Mucosa of stomach (tissue), 1 donor: ENCODE measurements around the gene SMG6.

Experiments
- H3K27me3 ChIP-seq: one replicate; pipeline ENCODE4 v1.7.0; 2013; ENCODE audit warnings: mild to moderate bottlenecking, low read length; ENCODE audit not compliant: control insufficient read depth, insufficient read depth
- H3K36me3 ChIP-seq: one replicate; pipeline ENCODE4 v1.7.0; 2013; ENCODE audit warnings: low read length; ENCODE audit not compliant: control insufficient read depth, insufficient read depth
- H3K4me1 ChIP-seq: one replicate; pipeline ENCODE4 v1.7.0; 2013; ENCODE audit warnings: mild to moderate bottlenecking, low read length; ENCODE audit not compliant: control insufficient read depth, insufficient read depth
- H3K4me3 ChIP-seq: one replicate; pipeline ENCODE4 v1.7.0; 2013; ENCODE audit warnings: low read length
- H3K9ac ChIP-seq: one replicate; pipeline ENCODE4 v1.7.0; 2013; ENCODE audit warnings: mild to moderate bottlenecking, low read length, moderate library complexity
- H3K9me3 ChIP-seq: one replicate; pipeline ENCODE4 v1.7.0; 2013; ENCODE audit warnings: mild to moderate bottlenecking, low read length, moderate library complexity; ENCODE audit not compliant: control insufficient read depth
- donor health status: Pancreatic carcinoma.

The SMG6 gene

GRCh38 chr17:2299136-2299535 is 4.4 kb downstream of the SMG6 start:
- H3K9me3 ChIP-seq, result no peaks in the 10 kb centered on the region
- no peak overlapping the region for H3K4me3 ChIP-seq
- no peaks in the 10 kb centered on the region for H3K27me3 ChIP-seq
- peaks cover 5% of the 10 kb centered on the region for H3K4me1 ChIP-seq
- H3K36me3 ChIP-seq, result peaks cover 7% of the 10 kb centered on the region
- H3K9ac ChIP-seq, result no peak overlapping the region

GRCh38 chr17:2297023-2297422 is 6.6 kb downstream of the SMG6 start:
- H3K36me3 ChIP-seq, result peaks cover 13% of the 10 kb centered on the region
- H3K9ac ChIP-seq, result no peak overlapping the region

DNA sequence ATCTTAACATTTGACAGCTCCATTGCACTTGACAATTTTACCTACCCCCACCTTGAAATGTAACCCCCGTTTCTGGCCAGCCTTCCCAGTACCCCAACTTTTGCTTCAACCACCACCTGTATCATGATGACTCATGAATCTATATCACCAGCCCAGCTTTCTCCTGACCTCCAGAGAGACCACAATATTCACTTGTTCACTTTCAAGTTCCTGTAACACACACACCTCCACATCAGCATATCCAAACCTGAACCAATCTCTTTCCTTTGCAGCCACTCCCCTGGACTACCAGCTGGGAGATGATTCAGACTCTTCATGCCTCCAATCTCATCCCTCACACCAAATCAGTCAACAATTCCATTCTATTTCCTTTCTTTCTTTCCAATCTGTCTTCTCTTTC is 8.0 kb downstream of the SMG6 start:
- Histone ChIP-seq H3K4me1 (no peaks in the 10 kb centered on the region), H3K27me3 (no peaks in the 10 kb centered on the region), H3K9ac (no peak overlapping the region), H3K36me3 (peaks cover 13% of the 10 kb centered on the region), H3K4me3 (no peak overlapping the region), H3K9me3 (no peaks in the 10 kb centered on the region)

More at GRCh38 chr17:2297023-2297422, 6.6 kb downstream of the SMG6 start:
- H3K9me3 ChIP-seq, result no peaks in the 10 kb centered on the region
- no peaks in the 10 kb centered on the region for H3K27me3 ChIP-seq
- H3K4me3 ChIP-seq, result no peak overlapping the region
- peaks cover 1% of the 10 kb centered on the region for H3K4me1 ChIP-seq

DNA sequence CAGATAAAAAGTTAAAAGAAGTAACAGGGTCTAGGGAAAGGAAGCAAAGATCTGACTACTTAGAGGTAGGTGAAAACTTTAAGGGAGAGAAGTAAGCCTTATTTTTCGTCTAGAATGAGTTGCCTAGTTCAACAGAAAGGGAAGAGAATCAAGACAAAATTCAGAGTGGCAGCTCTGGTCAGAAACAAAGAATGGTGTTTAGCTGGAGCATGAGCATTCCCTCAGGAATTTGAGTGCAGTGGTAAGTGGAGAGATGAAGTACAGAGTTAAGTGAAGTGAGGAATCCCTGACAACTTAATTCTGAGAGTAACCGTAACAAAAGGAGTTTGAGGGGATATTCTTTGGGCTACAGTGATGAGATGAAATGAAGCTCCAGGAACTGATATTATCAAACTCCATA is 11.5 kb downstream of the SMG6 start:
- Histone ChIP-seq H3K4me1 (no peaks in the 10 kb centered on the region), H3K36me3 (peaks cover 13% of the 10 kb centered on the region), H3K4me3 (no peak overlapping the region), H3K9me3 (no peaks in the 10 kb centered on the region), H3K9ac (no peak overlapping the region), H3K27me3 (no peaks in the 10 kb centered on the region)

DNA sequence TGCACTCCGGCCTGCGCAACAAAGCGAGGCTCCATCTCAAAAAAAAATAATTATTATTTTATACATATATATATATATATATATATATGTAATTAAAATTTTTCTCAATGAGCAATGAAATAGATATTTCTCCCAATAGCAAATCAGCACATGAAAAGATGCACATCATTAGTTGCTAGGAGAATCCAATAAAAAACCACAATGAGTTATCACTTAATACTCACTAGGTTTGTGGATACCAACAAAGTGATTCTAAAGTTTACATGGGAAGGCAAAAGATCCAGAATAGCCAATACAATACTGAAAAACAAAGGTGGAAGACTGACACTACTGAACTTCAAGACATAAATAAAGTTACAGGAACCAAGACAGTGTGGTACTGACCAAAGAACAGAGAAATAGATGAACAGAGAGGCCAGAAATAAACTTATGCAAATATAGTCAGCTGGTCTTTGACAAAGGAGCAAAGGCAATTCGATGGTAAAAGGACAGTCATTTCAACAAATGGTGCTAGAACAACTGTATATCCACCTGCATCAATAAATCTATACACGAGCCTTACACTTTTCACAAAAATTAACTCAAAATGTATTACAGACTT is 13.6 kb downstream of the SMG6 start:
- no peak overlapping the region for H3K4me3 ChIP-seq
- H3K27me3 ChIP-seq, result no peaks in the 10 kb centered on the region
- peaks cover 6% of the 10 kb centered on the region for H3K36me3 ChIP-seq
- H3K9me3 ChIP-seq, result no peaks in the 10 kb centered on the region
- no peaks in the 10 kb centered on the region for H3K4me1 ChIP-seq
- H3K9ac ChIP-seq, result no peak overlapping the region

- Histone ChIP-seq H3K36me3 (peaks cover 18% of the 10 kb centered on the region), H3K9me3 (no peaks in the 10 kb centered on the region), H3K27me3 (no peaks in the 10 kb centered on the region), H3K9ac (no peak overlapping the region), H3K4me3 (no peak overlapping the region), H3K4me1 (no peaks in the 10 kb centered on the region)
Measured at GRCh38 chr17:2283302-2283701, 20.3 kb downstream of the SMG6 start.

- no peaks in the 10 kb centered on the region for H3K4me1 ChIP-seq
- no peaks in the 10 kb centered on the region for H3K27me3 ChIP-seq
- H3K9me3 ChIP-seq, result no peaks in the 10 kb centered on the region
- no peak overlapping the region for H3K9ac ChIP-seq
- peaks cover 18% of the 10 kb centered on the region for H3K36me3 ChIP-seq
- H3K4me3 ChIP-seq, result no peak overlapping the region
Measured at GRCh38 chr17:2282297-2282873, 21.2 kb downstream of the SMG6 start.

- Histone ChIP-seq H3K9ac (no peak overlapping the region), H3K36me3 (peaks cover 18% of the 10 kb centered on the region), H3K27me3 (no peaks in the 10 kb centered on the region), H3K9me3 (no peaks in the 10 kb centered on the region), H3K4me3 (no peak overlapping the region), H3K4me1 (no peaks in the 10 kb centered on the region)
Measured at GRCh38 chr17:2279707-2280106, 23.9 kb downstream of the SMG6 start.

DNA sequence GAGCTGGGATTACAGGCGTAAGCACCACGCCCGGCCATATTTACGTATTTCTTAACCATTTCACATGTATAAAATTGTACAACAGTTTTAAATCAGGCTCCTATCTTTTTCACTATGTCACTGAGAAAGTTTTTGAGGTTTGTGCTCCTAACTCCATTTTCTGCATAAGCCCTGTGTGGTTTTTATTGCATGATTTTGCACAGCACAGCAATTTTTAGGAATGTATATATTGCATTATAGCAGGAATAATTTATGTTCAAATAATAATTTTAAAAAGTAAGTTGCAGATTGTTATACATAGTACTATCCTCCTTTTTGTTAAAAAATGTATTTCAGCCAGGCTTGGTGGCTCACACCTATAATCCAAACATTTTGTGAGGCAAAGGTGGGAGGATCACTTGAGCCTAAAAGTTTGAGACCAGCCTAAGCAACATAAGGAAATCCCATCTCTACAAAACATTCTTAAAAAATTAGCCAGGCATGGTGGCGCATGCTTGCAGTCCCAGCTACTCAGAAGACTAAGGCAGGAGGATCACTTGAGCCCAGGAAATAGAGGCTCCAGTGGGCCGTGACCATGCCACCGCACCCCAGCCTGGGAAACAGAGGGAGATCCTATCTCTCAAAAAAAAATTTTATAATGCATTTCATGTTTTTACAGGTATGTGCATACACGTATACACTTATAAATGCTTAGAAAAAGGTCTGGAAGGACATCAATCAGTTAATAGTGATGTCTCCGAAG is 26.0 kb downstream of the SMG6 start:
- Histone ChIP-seq H3K4me3 (no peak overlapping the region), H3K9me3 (no peaks in the 10 kb centered on the region), H3K9ac (no peak overlapping the region), H3K36me3 (peaks cover 18% of the 10 kb centered on the region), H3K27me3 (no peaks in the 10 kb centered on the region), H3K4me1 (no peaks in the 10 kb centered on the region)

- Histone ChIP-seq H3K4me1 (no peaks in the 10 kb centered on the region), H3K9ac (no peak overlapping the region), H3K36me3 (peaks cover 4% of the 10 kb centered on the region), H3K27me3 (no peaks in the 10 kb centered on the region), H3K4me3 (no peak overlapping the region), H3K9me3 (no peaks in the 10 kb centered on the region)
Measured at GRCh38 chr17:2275722-2276121, 27.9 kb downstream of the SMG6 start.

DNA sequence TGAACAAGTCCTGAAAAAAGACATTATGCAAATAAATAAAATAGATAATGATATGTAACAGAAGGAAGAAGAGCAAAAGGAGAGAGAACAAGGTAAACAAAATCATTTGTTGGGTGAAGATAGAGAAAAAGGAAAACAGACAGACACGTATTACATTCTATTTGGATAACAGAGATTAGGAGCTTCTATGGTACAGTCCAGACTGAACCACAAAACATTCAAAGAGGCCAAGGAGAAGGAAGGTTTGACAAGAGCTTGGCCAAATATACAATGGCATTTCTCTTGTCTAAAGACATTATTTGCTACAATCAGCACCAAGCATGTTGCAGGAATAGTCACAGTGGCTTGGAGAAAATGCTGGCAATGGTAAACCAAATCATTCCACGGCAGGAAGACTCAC is 29.2 kb downstream of the SMG6 start:
- Histone ChIP-seq H3K9ac (no peak overlapping the region), H3K4me3 (no peak overlapping the region), H3K9me3 (no peaks in the 10 kb centered on the region), H3K27me3 (no peaks in the 10 kb centered on the region), H3K4me1 (no peaks in the 10 kb centered on the region), H3K36me3 (no peaks in the 10 kb centered on the region)

GRCh38 chr17:2271985-2272702 is 31.4 kb downstream of the SMG6 start:
- Histone ChIP-seq H3K9me3 (no peaks in the 10 kb centered on the region), H3K9ac (no peak overlapping the region), H3K36me3 (no peaks in the 10 kb centered on the region), H3K4me3 (no peak overlapping the region), H3K27me3 (no peaks in the 10 kb centered on the region), H3K4me1 (no peaks in the 10 kb centered on the region)
